SK-N-SH (cell line): Measurements from ENCODE around the gene KEAP1. TPM values are rescaled to one million over a fixed set of nuclear protein-coding genes. Genes with fewer than 3 reads are reported as not detected.
A peak's percentile ranks its signal among the peaks of the same experiment; 100 is the strongest.

ENCODE experiments used
- CTCF ChIA-PET: fragments of 300-600, 350-600 bp; formaldehyde crosslinking; extraction: SDS; loops from one replicate; lab custom pipeline; 2021; lab: Yijun Ruan, JAX
- POLR2A ChIA-PET: fragments of 350-600 bp; sonication (Branson Sonifier 250); formaldehyde crosslinking; extraction: SDS; loops from one replicate; lab custom pipeline; 2020; ENCODE audit warnings: antibody characterized with exemption, inconsistent platforms; lab: Yijun Ruan, JAX
- DNase-seq: peaks from one replicate; pipeline ENCODE4 v3.0.0; 2012
- H2AFZ ChIP-seq: fragments of 200-600 bp; sonication (generic); 2 replicates; pipeline ENCODE4 v1.8.1; 2016; ENCODE audit warnings: antibody characterized with exemption, mild to moderate bottlenecking, low read depth
- H3F3A ChIP-seq: fragments of 200-600 bp; sonication (generic); replicated peaks from 2 replicates; pipeline ENCODE3; 2016; ENCODE audit warnings: antibody characterized with exemption, mild to moderate bottlenecking; ENCODE audit not compliant: insufficient read depth
- H3K27ac ChIP-seq, 2 experiments: fragments of 200-500 bp in 1 of 2; fragments of 200-600 bp in 1 of 2; sonication (Bioruptor generic) in 1 of 2; sonication (generic), shearing (Covaris generic) in 1 of 2; 2 replicates each; pipeline versions ENCODE4 v1.5.1 to v1.6.1; 2014 to 2016; ENCODE audit warnings: low read depth in 2 of 2, inconsistent platforms in 1 of 2, low read length in 1 of 2, mild to moderate bottlenecking in 1 of 2, mixed read lengths in 1 of 2
- H3K27me3 ChIP-seq: fragments of 200-600 bp; sonication (generic), shearing (Covaris generic); 2 replicates; pipeline ENCODE4 v1.6.1; 2016; ENCODE audit warnings: mixed run types; ENCODE audit not compliant: insufficient read depth
- H3K36me3 ChIP-seq, 2 experiments: fragments of 200-500 bp in 1 of 2; fragments of 200-600 bp in 1 of 2; sonication (Bioruptor generic) in 1 of 2; sonication (generic) in 1 of 2; replicated peaks in 1 of 2; 2 replicates each; pipeline versions ENCODE3 to v1.5.1; 2014 to 2016; ENCODE audit warnings: low read length in 1 of 2, mild to moderate bottlenecking in 1 of 2; ENCODE audit not compliant: insufficient read depth in 2 of 2, control insufficient read depth in 1 of 2
- H3K4me1 ChIP-seq, 2 experiments: fragments of 200-500 bp in 1 of 2; fragments of 200-600 bp in 1 of 2; sonication (Bioruptor generic) in 1 of 2; sonication (generic), shearing (Covaris generic) in 1 of 2; 2 replicates each; pipeline versions ENCODE4 v1.5.1 to v1.6.1; 2014 to 2016; ENCODE audit warnings: low read depth in 1 of 2, low read length in 1 of 2, mixed run types in 1 of 2; ENCODE audit not compliant: insufficient read depth in 2 of 2, control insufficient read depth in 1 of 2
- H3K4me2 ChIP-seq: fragments of 200-600 bp; sonication (generic), shearing (Covaris generic); 2 replicates; pipeline ENCODE4 v1.6.1; 2017; ENCODE audit warnings: mixed run types
- H3K4me3 ChIP-seq, 2 experiments: fragments of 200-500 bp in 1 of 2; fragments of 200-600 bp in 1 of 2; sonication (Bioruptor generic) in 1 of 2; sonication (generic), shearing (Covaris generic) in 1 of 2; 2 replicates each; pipeline versions ENCODE4 v1.5.1 to v1.8.1; 2014 to 2016; ENCODE audit warnings: low read depth in 2 of 2, inconsistent platforms in 1 of 2, low read length in 1 of 2, mild to moderate bottlenecking in 1 of 2, mixed read lengths in 1 of 2, moderate library complexity in 1 of 2
- H3K79me2 ChIP-seq: fragments of 200-600 bp; sonication (generic); 2 replicates; pipeline ENCODE4 v1.8.1; 2017; ENCODE audit warnings: mild to moderate bottlenecking; ENCODE audit not compliant: insufficient read depth
- H3K9ac ChIP-seq: fragments of 200-600 bp; sonication (generic); 2 replicates; pipeline ENCODE4 v1.6.1; 2017; ENCODE audit warnings: mixed run types
- H3K9me2 ChIP-seq: fragments of 200-600 bp; sonication (generic); 2 replicates; pipeline ENCODE4 v1.6.1; 2017; ENCODE audit warnings: mixed run types
- H3K9me3 ChIP-seq: fragments of 200-600 bp; sonication (generic); 2 replicates; pipeline ENCODE4 v1.6.1; 2017; ENCODE audit warnings: mixed run types, mild to moderate bottlenecking, moderate library complexity
- H4K20me1 ChIP-seq: fragments of 200-600 bp; sonication (generic); 2 replicates; pipeline ENCODE4 v1.6.1; 2017; ENCODE audit warnings: mild to moderate bottlenecking, mixed run types; ENCODE audit not compliant: insufficient read depth
- CHD2 ChIP-seq: fragments of 150-350 bp; IDR thresholded peaks from 2 replicates; pipeline ENCODE4 v1.6.1; 2018; ENCODE audit warnings: low read length; ENCODE audit not compliant: partially characterized antibody
- CTCF ChIP-seq: fragments of 200-600 bp; sonication (generic); IDR thresholded peaks from 2 replicates; pipeline ENCODE4 v1.6.1; 2017; ENCODE audit warnings: antibody characterized with exemption, mild to moderate bottlenecking, moderate library complexity
- ELF1 ChIP-seq: IDR thresholded peaks from 2 replicates; pipeline ENCODE4 v1.4.0; 2012
- EP300 ChIP-seq, 2 experiments: IDR thresholded peaks; 2 replicates each; pipeline versions ENCODE4 v1.4.0 to v1.6.1; 2012; ENCODE audit warnings: borderline replicate concordance in 1 of 2, low read depth in 1 of 2, low read length in 1 of 2
- FOXJ3 ChIP-seq: sonication (generic); formaldehyde crosslinking; IDR thresholded peaks from 2 replicates; pipeline ENCODE4 v1.5.1; 2020; ENCODE audit warnings: mild to moderate bottlenecking, missing genetic modification reagents
- FOXM1 ChIP-seq: IDR thresholded peaks from 2 replicates; pipeline ENCODE4 v1.4.0; 2012; ENCODE audit warnings: low read depth, mild to moderate bottlenecking
- GABPA ChIP-seq: IDR thresholded peaks from 2 replicates; pipeline ENCODE4 v1.4.0; 2012; ENCODE audit warnings: low read depth, mild to moderate bottlenecking
- IRF3 ChIP-seq: fragments of 150-350 bp; IDR thresholded peaks from 2 replicates; pipeline ENCODE4 v1.6.1; 2016; ENCODE audit warnings: mild to moderate bottlenecking, low read depth, low read length
- MEF2A ChIP-seq: IDR thresholded peaks from 2 replicates; pipeline ENCODE4 v1.4.0; 2012; ENCODE audit warnings: low read depth, borderline replicate concordance
- MXI1 ChIP-seq: IDR thresholded peaks from 2 replicates; pipeline ENCODE4 v1.6.1; 2012; ENCODE audit warnings: mild to moderate bottlenecking, low read depth, low read length, improper control_type of control experiment
- NFIC ChIP-seq: IDR thresholded peaks from 2 replicates; pipeline ENCODE4 v1.4.0; 2012; ENCODE audit warnings: borderline replicate concordance
- POLR2AphosphoS5 ChIP-seq: IDR thresholded peaks from 2 replicates; pipeline ENCODE4 v1.6.1; 2012; ENCODE audit warnings: low read depth, low read length
- REST ChIP-seq: IDR thresholded peaks from 2 replicates; pipeline ENCODE4 v1.6.1; 2012; ENCODE audit warnings: mild to moderate bottlenecking, low read depth, low read length, moderate library complexity
- RFX5 ChIP-seq: IDR thresholded peaks from 2 replicates; pipeline ENCODE4 v1.6.1; 2012; ENCODE audit warnings: mild to moderate bottlenecking, improper control_type of control experiment, low read length
- RXRA ChIP-seq: IDR thresholded peaks from 2 replicates; pipeline ENCODE4 v1.4.0; 2012; ENCODE audit warnings: low read depth, mild to moderate bottlenecking, borderline replicate concordance
- SMC3 ChIP-seq: IDR thresholded peaks from 2 replicates; pipeline ENCODE4 v1.6.1; 2012; ENCODE audit warnings: low read depth, low read length, improper control_type of control experiment
- TAF1 ChIP-seq: IDR thresholded peaks from 2 replicates; pipeline ENCODE4 v1.6.1; 2012; ENCODE audit warnings: low read depth, mild to moderate bottlenecking, low read length, moderate library complexity, borderline replicate concordance
- TCF12 ChIP-seq: IDR thresholded peaks from 2 replicates; pipeline ENCODE4 v1.4.0; 2012
- TEAD4 ChIP-seq: IDR thresholded peaks from 2 replicates; pipeline ENCODE4 v1.4.0; 2012; ENCODE audit warnings: mild to moderate bottlenecking, borderline replicate concordance; ENCODE audit not compliant: insufficient read depth
- USF1 ChIP-seq: IDR thresholded peaks from 2 replicates; pipeline ENCODE4 v1.4.0; 2012; ENCODE audit warnings: low read depth, borderline replicate concordance
- YY1 ChIP-seq: IDR thresholded peaks from 2 replicates; pipeline ENCODE4 v1.4.0; 2012; ENCODE audit warnings: low read depth, mild to moderate bottlenecking
- WGBS: methylation state at CpG from one replicate; pipeline ENCODE4 v1.1.6; 2017; ENCODE audit warnings: low lambda C conversion rate; 5-methylcytosine and 5-hydroxymethylcytosine counted together
- polyA plus RNA-seq, 3 experiments: library from polyadenylated mRNA; depleted of rRNA; stranded (reverse); fragments of >200 nt; gene quantifications; 2 replicates each; pipeline ENCODE4 v1.2.3, GENCODE V29; 2012

Gene KEAP1
- polyA plus RNA-seq, 1 of the 3 experiments (the other 2 are of a cell fraction), result 72.9 TPM

DNA sequence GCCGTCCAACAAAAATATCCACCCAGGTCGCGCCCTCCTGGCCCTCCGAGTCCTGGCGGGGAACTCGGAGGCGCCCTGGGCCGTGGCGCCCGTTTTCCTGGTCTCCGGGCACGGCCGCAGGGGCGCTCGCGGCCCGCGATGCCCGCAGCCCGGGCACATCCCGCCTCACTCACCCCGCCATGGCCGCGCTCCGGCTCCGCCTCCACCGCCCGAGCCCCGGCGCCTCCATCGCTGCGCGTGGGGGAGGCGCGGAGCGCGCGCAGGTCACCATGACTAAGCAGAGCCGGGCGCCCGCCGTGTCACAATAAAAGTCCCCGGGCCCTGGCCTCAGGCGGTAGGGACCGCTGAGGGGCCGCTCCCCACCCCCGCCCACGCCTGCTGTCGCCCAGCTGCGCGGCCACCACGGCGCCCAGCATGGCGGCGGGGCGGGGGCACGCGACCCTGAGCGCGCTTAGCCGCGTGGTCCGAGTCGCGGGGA lies 593 bp downstream of the KEAP1 start (continued):
- TF ChIP-seq IRF3, result no peak
- TF ChIP-seq MEF2A, result no peak
- no peak; the same call in 1 of the 2 replicates for TF ChIP-seq RXRA
- peak; percentile 88 for TF ChIP-seq YY1
- no peak for TF ChIP-seq TEAD4
- TF ChIP-seq TCF12, result peak; percentile 41; the same call in 1 of the 2 replicates
- TF ChIP-seq CTCF, result 0 out of 2 replicates have a peak, but pooled peaks have one; percentile 2
- peak; percentile 56; the same call in 1 of the 2 replicates for TF ChIP-seq FOXM1
- no peak for TF ChIP-seq GABPA
- no peak for TF ChIP-seq ELF1
- TF ChIP-seq TAF1, result peak; percentile 88
- TF ChIP-seq CHD2, result peak; percentile 53

GRCh38 chr19:10501971-10502523 lies 1.1 kb downstream of the KEAP1 start:
- Histone ChIP-seq H4K20me1 (peaks cover 7% of the 10 kb centered on the region; the same call in 1 of the 2 replicates), H2AFZ (peak overlapping the region; percentile 95), H3K9me2 (no peaks in the 10 kb centered on the region), H3K27me3 (no peaks in the 10 kb centered on the region), H3K79me2 (peaks cover 55% of the 10 kb centered on the region), H3K4me2 (peak overlapping the region; percentile 83), H3K4me1 (peaks cover 3 to 4% of the 10 kb centered on the region in 2 experiments; a peak in 1 of 4 replicates), H3K36me3 (peaks cover 8 to 17% of the 10 kb centered on the region in 2 experiments), H3K9me3 (no peaks in the 10 kb centered on the region), H3K27ac (peak overlapping the region; percentile 92 to 94), H3K9ac (peak overlapping the region; percentile 99), H3F3A (peaks cover 11% of the 10 kb centered on the region), H3K4me3 (peak overlapping the region; percentile 66 to 88)
- 3% methylated on average over 14 of the region's 35 CpGs for WGBS
- peak; percentile 90 for DNase-seq
- CTCF ChIA-PET, result interaction anchor here (1.9 kb wide), 1 partner anchor 12 kb away, joined by 10 read pairs; no protein-coding TSS in a partner anchor
- POLR2A ChIA-PET, result interaction anchor here (0.6 kb wide), 1 partner anchor 305 kb away, joined by 3 read pairs; no protein-coding TSS in a partner anchor
- TF ChIP-seq MXI1 (peak; percentile 39; the same call in 1 of the 2 replicates), SMC3 (no peak), FOXJ3 (CRISPR knock-in tag) (peak; percentile 57; the same call in 1 of the 2 replicates), RFX5 (no peak), CTCF (0 out of 2 replicates have a peak, but pooled peaks have one; percentile 18), TCF12 (peak; percentile 8; the same call in 1 of the 2 replicates), REST (no peak), NFIC (0 out of 2 replicates have a peak, but pooled peaks have one; percentile 51), EP300 (IDR thresholded peaks at IDR 0.05; ENCODE audit: borderline replicate concordance in 1 of 2, low read depth in 1 of 2, low read length in 1 of 2) (no peak), USF1 (no peak), POLR2AphosphoS5 (peak; percentile 53; the same call in 1 of the 2 replicates), CHD2 (no peak)
